HepG2 (cell line): ENCODE data around the gene NRN1L. TPM values are rescaled to one million over a fixed set of nuclear protein-coding genes. Genes with fewer than 3 reads are reported as not detected.

Experiments
- AGO1 ChIP-seq: fragments of 200-400 bp; formaldehyde crosslinking; IDR thresholded peaks from 2 replicates; pipeline ENCODE4 v1.6.1; 2017; ENCODE audit warnings: mild to moderate bottlenecking, low read depth, low read length, moderate library complexity; ENCODE audit not compliant: poor library complexity, severe bottlenecking
- BATF2 ChIP-seq: sonication (generic); formaldehyde crosslinking; IDR thresholded peaks from 2 replicates; pipeline ENCODE4 v1.8.0; 2022; ENCODE audit warnings: mild to moderate bottlenecking, missing genetic modification reagents, moderate library complexity
- FOXO1 ChIP-seq: sonication (generic); formaldehyde crosslinking; IDR thresholded peaks from 2 replicates; pipeline ENCODE4 v1.4.0; 2020; ENCODE audit warnings: missing genetic modification reagents
- MAX ChIP-seq: IDR thresholded peaks from 2 replicates; pipeline ENCODE4 v1.6.1; 2012; ENCODE audit warnings: inconsistent platforms
- MAZ ChIP-seq, 2 experiments: sonication (generic) in 1 of 2; formaldehyde crosslinking in 1 of 2; IDR thresholded peaks; 2 replicates each; pipeline versions ENCODE4 v1.5.0 to v1.6.1; 2012 to 2020; ENCODE audit warnings: low read depth in 2 of 2, mild to moderate bottlenecking in 2 of 2, borderline replicate concordance in 1 of 2, improper control_type of control experiment in 1 of 2, low read length in 1 of 2, missing genetic modification reagents in 1 of 2, moderate library complexity in 1 of 2
- MTERF4 ChIP-seq: sonication (generic); formaldehyde crosslinking; IDR thresholded peaks from 2 replicates; pipeline ENCODE4 v1.8.0; 2023; ENCODE audit warnings: mild to moderate bottlenecking, missing genetic modification reagents
- MYC ChIP-seq: sonication (generic); formaldehyde crosslinking; IDR thresholded peaks from 2 replicates; pipeline ENCODE4 v1.9.0; 2021; ENCODE audit warnings: missing genetic modification reagents, borderline replicate concordance
- RAD21 ChIP-seq: fragments of 450-650 bp; formaldehyde crosslinking; IDR thresholded peaks from 2 replicates; pipeline ENCODE4 v1.5.0; 2020; ENCODE audit warnings: mild to moderate bottlenecking
- RARA ChIP-seq: IDR thresholded peaks from 2 replicates; pipeline ENCODE4 v1.6.1; 2016; ENCODE audit warnings: missing genetic modification reagents, missing compliant biosample characterization
- THAP9 ChIP-seq: sonication (generic); formaldehyde crosslinking; IDR thresholded peaks from 2 replicates; pipeline ENCODE4; 2020; ENCODE audit warnings: missing genetic modification reagents, mild to moderate bottlenecking, borderline replicate concordance
- ZFX ChIP-seq: sonication (generic); formaldehyde crosslinking; IDR thresholded peaks from 2 replicates; pipeline ENCODE4 v1.4.0; 2020; ENCODE audit warnings: mild to moderate bottlenecking, low read depth, missing genetic modification reagents, moderate library complexity
- ZNF124 ChIP-seq: sonication (generic); formaldehyde crosslinking; IDR thresholded peaks from 2 replicates; pipeline ENCODE4 v1.4.0; 2020; ENCODE audit warnings: missing genetic modification reagents
- ZNF205 ChIP-seq: IDR thresholded peaks from 2 replicates; pipeline ENCODE4 v1.6.1; 2018; ENCODE audit warnings: missing biosample characterization, missing genetic modification reagents
- ZNF225 ChIP-seq: sonication (generic); formaldehyde crosslinking; IDR thresholded peaks from 2 replicates; pipeline ENCODE4 v1.4.0; 2020; ENCODE audit warnings: mild to moderate bottlenecking, missing genetic modification reagents
- ZNF350 ChIP-seq: sonication (generic); formaldehyde crosslinking; IDR thresholded peaks from 2 replicates; pipeline ENCODE4 v1.4.0; 2020; ENCODE audit warnings: mild to moderate bottlenecking, low read depth, missing genetic modification reagents, borderline replicate concordance
- polyA plus RNA-seq, 8 experiments: library from polyadenylated mRNA; depleted of rRNA in 3 of 8; stranded (reverse) in 7 of 8; unstranded in 1 of 8; fragments of >200 nt; fragmentation: Illumina TruSeq in 4 of 8; extraction: Trizol in 4 of 8; gene quantifications; 2 replicates each; pipeline versions ENCODE4 v1.2.1 to v1.2.3, GENCODE V29; 2011 to 2016; ENCODE audit warnings: low read depth in 4 of 8, missing spikeins in 1 of 8, mixed read lengths in 1 of 8; ENCODE audit not compliant: insufficient read depth in 1 of 8
- total RNA-seq, 5 experiments: library from RNA; depleted of rRNA; stranded (reverse); fragments of >200 nt; fragmentation: Illumina TruSeq; extraction: Trizol; gene quantifications; 2 replicates each; pipeline ENCODE4 v1.2.3, GENCODE V29; 2016; ENCODE audit warnings: low read depth in 1 of 5
- TF ChIP-seq, protein P1 (sequence below): sonication (generic); formaldehyde crosslinking; IDR thresholded peaks from 2 replicates; pipeline ENCODE4 v1.8.0; 2022; ENCODE audit warnings: missing genetic modification reagents, mild to moderate bottlenecking, moderate library complexity, borderline replicate concordance
- TF ChIP-seq, protein P2 (sequence below): sonication (generic); formaldehyde crosslinking; IDR thresholded peaks from 2 replicates; pipeline ENCODE4 v1.4.0; 2020; ENCODE audit warnings: missing genetic modification reagents
- TF ChIP-seq, protein P3 (sequence below): sonication (generic); IDR thresholded peaks from 2 replicates; pipeline ENCODE4 v1.6.1; 2016; ENCODE audit warnings: low read depth, borderline replicate concordance

The NRN1L gene
- total and polyA plus RNA-seq, 2 of the 13 experiments (the other 11 are each of a cell fraction or from before 2014, with no cell fraction given), result 0.53 to 1.2 TPM

DNA sequence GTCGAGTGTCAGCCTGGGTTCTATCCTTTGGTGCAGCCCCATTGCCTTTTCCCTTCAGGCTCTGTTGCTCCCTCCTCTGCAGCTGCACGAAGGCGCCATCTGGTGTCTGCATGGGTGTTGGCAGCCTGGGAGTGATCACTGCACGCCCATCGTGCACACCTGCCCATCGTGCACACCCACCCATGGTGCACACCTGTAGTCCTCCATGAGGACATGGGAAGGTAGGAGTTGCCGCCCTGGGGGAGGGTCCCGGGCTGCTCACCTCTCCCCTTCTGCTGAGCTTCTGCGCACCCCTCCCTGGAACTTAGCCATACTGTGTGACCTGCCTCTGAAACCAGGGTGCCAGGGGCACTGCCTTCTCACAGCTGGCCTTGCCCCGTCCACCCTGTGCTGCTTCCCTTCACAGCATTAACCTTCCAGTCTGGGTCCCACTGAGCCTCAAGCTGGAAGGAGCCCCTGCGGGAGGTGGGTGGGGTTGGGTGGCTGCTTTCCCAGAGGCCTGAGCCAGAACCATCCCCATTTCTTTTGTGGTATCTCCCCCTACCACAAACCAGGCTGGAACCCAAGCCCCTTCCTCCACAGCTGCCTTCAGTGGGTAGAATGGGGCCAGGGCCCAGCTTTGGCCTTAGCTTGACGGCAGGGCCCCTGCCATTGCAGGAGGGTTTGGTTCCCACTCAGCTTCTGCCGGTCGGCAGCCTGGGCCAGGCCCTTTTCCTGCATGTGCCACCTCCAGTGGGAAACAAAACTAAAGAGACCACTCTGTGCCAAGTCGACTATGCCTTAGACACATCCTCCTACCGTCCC, 44.1 kb downstream of the NRN1L start (continued):
- TF ChIP-seq, protein P1, sequence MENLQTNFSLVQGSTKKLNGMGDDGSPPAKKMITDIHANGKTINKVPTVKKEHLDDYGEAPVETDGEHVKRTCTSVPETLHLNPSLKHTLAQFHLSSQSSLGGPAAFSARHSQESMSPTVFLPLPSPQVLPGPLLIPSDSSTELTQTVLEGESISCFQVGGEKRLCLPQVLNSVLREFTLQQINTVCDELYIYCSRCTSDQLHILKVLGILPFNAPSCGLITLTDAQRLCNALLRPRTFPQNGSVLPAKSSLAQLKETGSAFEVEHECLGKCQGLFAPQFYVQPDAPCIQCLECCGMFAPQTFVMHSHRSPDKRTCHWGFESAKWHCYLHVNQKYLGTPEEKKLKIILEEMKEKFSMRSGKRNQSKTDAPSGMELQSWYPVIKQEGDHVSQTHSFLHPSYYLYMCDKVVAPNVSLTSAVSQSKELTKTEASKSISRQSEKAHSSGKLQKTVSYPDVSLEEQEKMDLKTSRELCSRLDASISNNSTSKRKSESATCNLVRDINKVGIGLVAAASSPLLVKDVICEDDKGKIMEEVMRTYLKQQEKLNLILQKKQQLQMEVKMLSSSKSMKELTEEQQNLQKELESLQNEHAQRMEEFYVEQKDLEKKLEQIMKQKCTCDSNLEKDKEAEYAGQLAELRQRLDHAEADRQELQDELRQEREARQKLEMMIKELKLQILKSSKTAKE, result 0 out of 2 replicates have a peak, but pooled peaks have one; percentile 22
- TF ChIP-seq BATF2 (CRISPR knock-in tag) (0 out of 2 replicates have a peak, but pooled peaks have one; percentile 44), ZNF350 (CRISPR knock-in tag) (peak; percentile 52), THAP9 (0 out of 2 replicates have a peak, but pooled peaks have one; percentile 33), ZNF205 (CRISPR knock-in tag) (0 out of 2 replicates have a peak, but pooled peaks have one; percentile 48), ZFX (CRISPR knock-in tag) (peak; percentile 33; the same call in 1 of the 2 replicates), ZNF124 (CRISPR knock-in tag) (0 out of 2 replicates have a peak, but pooled peaks have one; percentile 42), MAZ (IDR thresholded peaks at IDR 0.05; ENCODE audit: borderline replicate concordance, low read depth, low read length) (no peak), MAZ (CRISPR knock-in tag; IDR thresholded peaks at IDR 0.05; ENCODE audit: low read depth) (peak; percentile 63; the same call in 1 of the 2 replicates), MTERF4 (peak; percentile 47; the same call in 1 of the 2 replicates), AGO1 (peak; percentile 29), RAD21 (CRISPR knock-in tag) (peak; percentile 98), MAX (peak; percentile 37; the same call in 1 of the 2 replicates), FOXO1 (CRISPR knock-in tag) (peak; percentile 48; the same call in 1 of the 2 replicates), MYC (CRISPR knock-in tag) (peak; percentile 25; the same call in 1 of the 2 replicates), RARA (CRISPR knock-in tag) (0 out of 2 replicates have a peak, but pooled peaks have one; percentile 17), ZNF225 (0 out of 2 replicates have a peak, but pooled peaks have one; percentile 31)
- TF ChIP-seq, protein P2, sequence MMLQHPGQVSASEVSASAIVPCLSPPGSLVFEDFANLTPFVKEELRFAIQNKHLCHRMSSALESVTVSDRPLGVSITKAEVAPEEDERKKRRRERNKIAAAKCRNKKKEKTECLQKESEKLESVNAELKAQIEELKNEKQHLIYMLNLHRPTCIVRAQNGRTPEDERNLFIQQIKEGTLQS (CRISPR knock-in tag), result peak; percentile 26; the same call in 1 of the 2 replicates
- TF ChIP-seq, protein P3, sequence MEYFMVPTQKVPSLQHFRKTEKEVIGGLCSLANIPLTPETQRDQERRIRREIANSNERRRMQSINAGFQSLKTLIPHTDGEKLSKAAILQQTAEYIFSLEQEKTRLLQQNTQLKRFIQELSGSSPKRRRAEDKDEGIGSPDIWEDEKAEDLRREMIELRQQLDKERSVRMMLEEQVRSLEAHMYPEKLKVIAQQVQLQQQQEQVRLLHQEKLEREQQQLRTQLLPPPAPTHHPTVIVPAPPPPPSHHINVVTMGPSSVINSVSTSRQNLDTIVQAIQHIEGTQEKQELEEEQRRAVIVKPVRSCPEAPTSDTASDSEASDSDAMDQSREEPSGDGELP, result peak; percentile 17; the same call in 1 of the 2 replicates
